Heart left ventricle (tissue), 16 donors: ENCODE results near the gene PAQR4. TPM values are rescaled to one million over a fixed set of nuclear protein-coding genes. Genes with fewer than 3 reads are reported as not detected.

Experiments used
- ATAC-seq, 4 donors: fragments of 200-7000 bp; cut with Tn5 transposase; one replicate each; pipeline ENCODE4 v1.9.1; 2020 to 2022; ENCODE audit warnings: moderate library complexity in 4 of 4, mild to moderate bottlenecking in 3 of 4, moderate number of reproducible peaks in 1 of 4
- DNase-seq, 5 donors: peaks; one replicate each; pipeline ENCODE4 v3.0.0-alpha.2; 2020
- H3K27ac ChIP-seq, 12 donors: fragments of 200-600 bp; sonication (generic) in 4 of 12; one replicate each; pipeline versions ENCODE4 v1.5.0 to v1.8.0; 2016 to 2022; ENCODE audit warnings: mild to moderate bottlenecking in 2 of 12
- H3K27me3 ChIP-seq, 9 donors: fragments of 200-600 bp; sonication (generic) in 2 of 9; one replicate each; pipeline versions ENCODE4 v1.5.1 to v1.8.0; 2016 to 2022; ENCODE audit warnings: mild to moderate bottlenecking in 3 of 9
- H3K36me3 ChIP-seq, 9 donors: fragments of 200-600 bp; sonication (generic) in 2 of 9; one replicate each; pipeline versions ENCODE4 v1.5.0 to v1.8.0; 2018 to 2022; ENCODE audit warnings: mild to moderate bottlenecking in 2 of 9
- H3K4me1 ChIP-seq, 12 donors: fragments of 200-600 bp; sonication (generic) in 4 of 12; one replicate each; pipeline versions ENCODE4 v1.5.0 to v1.8.0; 2016 to 2022; ENCODE audit warnings: mild to moderate bottlenecking in 3 of 12
- H3K4me3 ChIP-seq, 12 donors: fragments of 200-600 bp; sonication (generic) in 4 of 12; one replicate each; pipeline versions ENCODE4 v1.5.0 to v1.8.0; 2017 to 2022; ENCODE audit warnings: mild to moderate bottlenecking in 9 of 12, moderate library complexity in 4 of 12
- H3K9me3 ChIP-seq, 12 donors: fragments of 200-600 bp; sonication (generic) in 4 of 12; one replicate each; pipeline versions ENCODE4 v1.5.0 to v1.8.0; 2016 to 2022; ENCODE audit warnings: mild to moderate bottlenecking in 1 of 12
- CTCF ChIP-seq, 12 donors: fragments of 200-600 bp; sonication (generic) in 4 of 12; IDR thresholded peaks; one replicate each; pipeline versions ENCODE4 v1.5.0 to v1.8.0; 2018 to 2022; ENCODE audit warnings: antibody characterized with exemption in 12 of 12, mild to moderate bottlenecking in 5 of 12
- POLR2A ChIP-seq, 2 donors: fragments of 450-650 bp; IDR thresholded peaks; one replicate each; pipeline ENCODE4 v1.6.1; 2017; ENCODE audit warnings: antibody characterized with exemption in 2 of 2, mild to moderate bottlenecking in 2 of 2, moderate library complexity in 2 of 2
- WGBS, 4 donors: extraction: QIAGEN DNeasy Blood & Tissue Kit in 2 of 4; methylation state at CpG; one replicate each; pipeline versions ENCODE4 v1.1.5 to v1.1.7; 2013 to 2018; 5-methylcytosine and 5-hydroxymethylcytosine counted together
- intact Hi-C, 10 donors: fragments of 100-400 bp; cut with DNase I; formaldehyde crosslinking; loops; one replicate each; pipeline versions ENCODE4 v1.11.1 to v1.14.2; 2022
- long read RNA-seq, 3 donors: library from polyadenylated mRNA; unstranded; transcript quantifications; one replicate each; pipeline ENCODE4 v2.0.0, GENCODE V29; 2020 to 2021
- polyA plus RNA-seq, 2 donors: library from polyadenylated mRNA; stranded (reverse); fragments of 200-250 nt; gene quantifications; one replicate each; pipeline ENCODE4 v1.2.3, GENCODE V29; 2013
- total RNA-seq, 9 donors: library from RNA; depleted of rRNA in 2 of 9; stranded (reverse); fragments of >200 nt in 2 of 9; fragmentation: NEBNext Ultra II Directional in 3 of 9; extraction: Animal tissue kit (Norgen Biotek cat#: 25700) in 3 of 9; gene quantifications; one replicate each; pipeline versions ENCODE4 v1.1.0 to v1.2.4, GENCODE V29; 2016 to 2023
- donor health status: ischemic (EF 13 %, LVEDD 7.1; RV severe dilation, severe dysfunction).
- donor health status: healthy with polysubstance abuse.
- donor health status: DM: no; HTN: yes; CAD: no.
- donor health status: DM: no; HTN: no; CAD: no.
- donor health status: ischemic (EF 25% LVEDD 6.9; RV normal size, moderate dysfunction).
- donor health status: ischemic (EF 25% LVEDD 5.7; RV mildly dilated, moderate dysfunction).
- donor health status: healthy.
- donor health status: DM: yes; HTN: yes; CAD: no.
- donor health status: ischemic (EF 35%, LVEDD 5.7; RV mildly dilated, moderate dysfunction).
- donor health status: nonischemic (EF 11% LVEDD 7.7; RV severe dilation, severe dysfunction).
- donor health status: DM: yes; HTN: yes; CAD: no.
- donor health status: PGD.
- donor health status: ischemic (EF 29% LVEDD 5.4; RV normal size, mild dysfunction).
- donor health status: nonischemic (EF 23%, LVEDD 6.1; RV moderate dilation, normal function).

The PAQR4 gene
- total RNA-seq (10 to 100 TPM in 1 of 9 donors, 1 to 10 TPM in 8; 6.9 to 16.3 (median 9.0) TPM), polyA plus RNA-seq (10 to 100 TPM in 1 of 2 donors, 1 to 10 TPM in 1; 8.1 to 15.2 TPM)
- long read RNA-seq, donor 1, transcript PAQR4-202 (3 exons, 2,793 nt): major isoform, 9 of 22 reads
- long read RNA-seq, donor 1, transcript PAQR4-204 (2 exons, 869 nt): minor isoform, 5 of 22 reads
- long read RNA-seq, donor 1, partial matches to known transcripts: 0 of 22 reads
- long read RNA-seq, donor 1, other reads (novel, unspliced or antisense): 8 of 22 reads
- long read RNA-seq, donor 2, transcript PAQR4-204 (2 exons, 869 nt): major isoform, 13 of 32 reads
- long read RNA-seq, donor 2, partial matches to known transcripts: 2 of 32 reads
- long read RNA-seq, donor 2, other reads (novel, unspliced or antisense): 16 of 32 reads
- long read RNA-seq, donor 3, transcript PAQR4-202 (3 exons, 2,793 nt): major isoform, 13 of 26 reads
- long read RNA-seq, donor 3, partial matches to known transcripts: 0 of 26 reads
- long read RNA-seq, donor 3, other reads (novel, unspliced or antisense): 11 of 26 reads

GRCh38 chr16:2968738-2969544 lies at the start of gene PAQR4:
Gene PAQR4 (plus strand): TSS chr16:2969348. CDS start chr16:2969675, 327 bp downstream.
- TF ChIP-seq POLR2A (IDR thresholded peaks at IDR 0.05) (peak in 1 of 2 donors; percentile 77), CTCF (IDR thresholded peaks at IDR 0.05) (no peak)
- peak; percentile 90 to 95 (median 92) for ATAC-seq
- H3K27me3 ChIP-seq: peaks cover 41 to 46% (median 42%) of the 10 kb centered on the region in 9 donors
- H3K27ac ChIP-seq: peak within 1 kb of the TSS in 11 of 12 donors; percentile 24 to 79 (median 55)
- peak within 1 kb of the TSS; percentile 62 to 95 (median 78) for H3K4me3 ChIP-seq
- intact Hi-C loops: loop anchor here in 1 of 10 donors (10.0 kb wide), 1 partner anchor 94 kb away; no protein-coding TSS in a partner anchor
- DNase-seq: peak; percentile 88 to 95 (median 90)
- H3K36me3 ChIP-seq: peaks cover 0 to 17% (median 0%) of the 10 kb centered on the region in 9 donors
- WGBS, 4 donors: 0 to 1% (median 1%) methylated on average over 45 to 98 of the region's 98 CpGs
- H3K9me3 ChIP-seq: no peaks in the 10 kb centered on the region
- H3K4me1 ChIP-seq: peaks cover 3 to 64% (median 40%) of the 10 kb centered on the region in 12 donors

GRCh38 chr16:2919511-2920255 lies 49.5 kb upstream of the PAQR4 start:
- WGBS, 4 donors: 8 to 14% (median 11%) methylated on average over 13 of the region's 13 CpGs
- ATAC-seq (peak; percentile 47 to 72 (median 59)), DNase-seq (peak in 3 of 5 donors; percentile 39 to 53 (median 43))
- H3K4me1 ChIP-seq: peaks cover 0 to 21% (median 7%) of the 10 kb centered on the region in 12 donors
- H3K27ac ChIP-seq: peak overlapping the region in 9 of 12 donors; percentile 10 to 60 (median 44)
- H3K36me3 ChIP-seq: peaks cover 0 to 71% (median 57%) of the 10 kb centered on the region in 9 donors
- H3K9me3 ChIP-seq: no peaks in the 10 kb centered on the region
- no peak overlapping the region for H3K4me3 ChIP-seq
- no peak for TF ChIP-seq POLR2A (IDR thresholded peaks at IDR 0.05)
- TF ChIP-seq CTCF (IDR thresholded peaks at IDR 0.05): peak; percentile 81 to 95 (median 88)
- intact Hi-C loops: loop anchor here in 5 of 10 donors (2.0 to 10.0 kb wide), 4 partner anchors 42 to 145 kb away; partner anchors contain the start of genes ELOB (in 1 of the 5) and ZG16B (in 1 of the 5)
- H3K27me3 ChIP-seq: no peaks in the 10 kb centered on the region

GRCh38 chr16:2923481-2923880 lies 45.7 kb upstream of the PAQR4 start:
- no peak overlapping the region for H3K27ac ChIP-seq
- intact Hi-C loops: no loop called here
- ATAC-seq: no peak
- no peak for DNase-seq
- H3K9me3 ChIP-seq: no peaks in the 10 kb centered on the region
- H3K4me1 ChIP-seq: peaks cover 0 to 18% (median 12%) of the 10 kb centered on the region in 12 donors
- H3K4me3 ChIP-seq: no peak overlapping the region
- TF ChIP-seq POLR2A (IDR thresholded peaks at IDR 0.05) (no peak), CTCF (IDR thresholded peaks at IDR 0.05) (no peak)
- peaks cover 0 to 42% (median 30%) of the 10 kb centered on the region in 9 donors for H3K36me3 ChIP-seq
- H3K27me3 ChIP-seq: no peaks in the 10 kb centered on the region
- WGBS, 4 donors: 95 to 98% (median 96%) methylated on average over 14 of the region's 14 CpGs
